ENCODE data around the gene MARF1.

- TF ChIP-seq CTCF (IDR thresholded peaks at IDR 0.05) = no peak
- TF ChIP-seq POLR2A (IDR thresholded peaks at IDR 0.05) = no peak
These were observed 44.9 kb downstream of the MARF1 start for GRCh38 chr16:15597822-15598647.

Measured in uterus (tissue), 2 donors.